GM18505 (cell line): ENCODE results near the gene SPIRE1.

Experiments
- ATAC-seq: cut with Tn5 transposase; IDR thresholded peaks from one replicate; pipeline ENCODE4 v1.9.1; 2021; ENCODE audit not compliant: unreplicated experiment
- POLR2A ChIP-seq: IDR thresholded peaks from 4 replicates; pipeline ENCODE4 v1.6.1; 2011; ENCODE audit warnings: borderline replicate concordance; ENCODE audit not compliant: insufficient read depth, insufficient read length; ENCODE audit errors: extremely low read depth

SPIRE1 gene

DNA sequence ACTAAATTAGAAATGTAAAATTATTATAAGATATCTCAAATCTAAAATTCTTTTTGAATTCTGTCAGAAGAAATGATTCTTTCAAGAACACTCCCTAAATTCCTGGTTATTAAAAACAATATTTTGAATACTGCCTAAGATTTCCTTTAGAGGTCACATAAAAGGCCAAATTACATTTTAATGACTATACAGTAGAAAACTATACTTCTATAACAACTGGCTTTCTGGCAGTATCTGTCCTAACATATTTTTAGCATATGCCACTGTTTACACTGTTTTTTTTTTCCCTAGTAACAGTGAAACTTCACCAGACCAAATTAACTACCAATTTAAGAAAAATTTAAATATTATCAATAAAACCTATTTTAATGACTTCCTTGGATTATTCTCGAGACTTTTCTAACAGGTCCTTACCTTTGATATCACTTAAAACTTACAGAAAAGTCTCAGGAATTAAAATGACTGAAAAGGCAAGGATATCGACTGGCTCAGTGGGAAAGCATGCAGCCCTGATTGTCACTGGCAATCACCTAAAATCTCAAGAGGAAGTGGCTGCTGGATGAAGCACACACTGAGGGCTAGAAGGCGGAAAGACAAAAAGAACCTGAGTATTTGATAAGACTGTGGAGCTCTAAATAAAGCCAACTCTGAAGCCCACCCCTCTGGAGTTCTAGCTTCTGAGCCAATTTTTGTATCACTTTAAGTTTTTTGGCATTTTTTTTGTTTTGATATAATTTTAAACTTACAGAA is 59.6 kb downstream of the SPIRE1 start:
- ATAC-seq, result no peak
- no peak for TF ChIP-seq POLR2A

DNA sequence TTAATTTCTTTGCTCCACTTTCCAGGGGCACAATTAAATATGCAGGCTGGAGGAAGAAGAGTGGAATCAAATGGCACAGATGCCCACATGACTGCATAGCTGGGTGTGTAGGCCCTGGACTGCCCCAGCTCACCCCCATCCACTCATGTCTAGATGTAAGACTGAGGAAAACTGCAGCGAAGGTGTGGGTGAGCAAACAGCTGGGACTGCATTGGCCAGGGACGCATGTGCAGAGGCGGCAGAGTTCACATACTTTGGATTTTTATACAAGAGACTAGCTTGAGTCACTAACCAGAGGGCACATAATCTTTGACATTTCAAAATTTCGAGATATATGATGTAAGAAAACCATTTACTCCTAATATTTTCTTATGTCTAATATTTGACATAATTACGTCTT is 60.1 kb downstream of the SPIRE1 start:
- no peak for ATAC-seq
- no peak for TF ChIP-seq POLR2A

DNA sequence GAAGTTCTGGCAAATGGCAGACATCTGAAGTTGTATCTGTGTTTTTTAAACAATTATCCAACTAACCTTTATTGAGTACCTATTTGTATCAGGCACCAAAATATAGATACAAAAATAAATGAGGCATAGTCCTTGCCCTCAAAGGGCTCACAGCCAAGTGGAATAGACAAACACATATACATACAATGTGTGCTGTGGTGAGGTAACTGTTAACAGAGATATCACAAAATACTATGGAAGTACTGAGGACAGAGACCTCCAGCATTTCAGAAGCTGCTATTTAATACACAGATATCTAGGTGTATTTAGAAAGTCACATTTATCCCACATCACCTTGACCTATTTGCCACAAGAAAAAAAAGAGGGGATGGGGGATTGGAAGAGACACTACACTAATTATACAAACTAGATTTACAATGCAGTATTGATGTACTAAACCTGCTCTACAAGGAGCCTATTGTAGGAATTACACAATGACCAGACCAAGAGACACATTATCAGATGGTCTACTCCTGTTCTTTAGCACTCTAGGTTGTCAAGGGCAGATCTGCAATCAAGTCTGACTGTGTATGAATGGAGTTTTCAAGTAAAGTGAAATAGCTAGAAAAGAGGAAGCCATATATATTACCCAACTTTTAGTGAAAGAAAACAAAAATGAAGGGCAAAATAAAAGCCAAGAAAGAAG is 62.2 kb downstream of the SPIRE1 start:
- ATAC-seq, result no peak
- no peak for TF ChIP-seq POLR2A

DNA sequence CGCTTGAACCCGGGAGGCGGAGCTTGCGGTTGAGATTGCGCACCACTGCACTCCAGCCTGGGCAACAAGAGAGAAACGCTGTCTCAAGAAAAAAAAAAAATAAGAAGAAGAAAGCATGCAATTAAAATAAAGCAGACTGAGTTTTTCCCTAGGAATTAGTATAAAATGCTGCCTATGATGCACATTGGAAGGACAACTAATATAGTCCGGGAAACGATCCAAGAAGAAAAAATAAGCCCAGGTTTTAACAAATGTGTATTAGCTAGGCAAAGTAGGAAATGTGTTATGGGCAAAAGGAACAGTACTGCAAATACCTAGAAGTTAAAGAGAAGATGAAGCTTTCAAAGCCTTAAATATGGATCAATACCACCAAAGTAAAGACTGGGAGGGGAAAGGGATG is 64.0 kb downstream of the SPIRE1 start:
- ATAC-seq, result no peak
- no peak for TF ChIP-seq POLR2A

DNA sequence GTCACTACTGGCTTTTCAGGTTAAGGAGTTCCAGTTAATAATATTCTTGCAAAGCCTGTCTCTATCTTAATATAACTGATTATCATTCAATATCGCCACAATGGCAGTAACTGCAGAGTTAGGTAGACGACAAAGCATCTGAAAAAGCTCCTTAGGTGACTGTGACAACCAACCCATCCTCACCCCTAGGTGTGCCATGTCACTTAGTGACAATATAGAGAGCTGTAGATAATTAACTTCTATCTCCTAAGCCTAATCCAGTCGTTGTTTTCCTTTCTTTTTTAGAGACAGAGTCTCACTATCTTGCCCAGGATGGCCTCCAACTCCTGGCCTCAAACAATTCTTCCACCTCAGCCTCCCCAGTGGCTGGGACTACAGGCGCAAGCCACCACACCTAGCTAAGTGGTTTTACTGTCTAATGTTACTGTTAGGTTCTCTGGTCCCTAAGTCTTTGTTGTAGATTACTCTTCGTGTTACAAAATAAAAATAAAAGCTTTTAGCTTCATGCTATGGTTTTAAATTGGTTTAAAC is 65.2 kb downstream of the SPIRE1 start:
- no peak for ATAC-seq
- TF ChIP-seq POLR2A, result no peak

DNA sequence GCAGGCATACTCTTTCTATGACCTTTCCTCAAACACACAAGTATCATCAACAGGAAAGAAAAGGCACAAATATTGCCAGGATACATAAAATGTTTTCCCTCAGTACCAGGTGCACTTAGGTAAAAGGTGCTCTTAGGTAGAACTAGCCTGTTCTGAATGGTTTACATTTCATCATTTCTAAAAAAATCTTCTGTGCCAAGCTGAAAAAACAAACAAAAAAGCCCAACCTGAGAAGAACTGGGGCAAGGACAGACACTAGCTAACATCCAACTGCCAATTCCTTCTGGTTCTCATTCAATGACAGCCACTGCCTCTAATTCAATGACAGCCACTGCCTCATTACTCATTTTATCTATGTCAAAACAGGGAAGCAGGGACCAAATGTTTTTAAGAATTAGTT is 68.5 kb downstream of the SPIRE1 start:
- no peak for TF ChIP-seq POLR2A
- ATAC-seq, result no peak

DNA sequence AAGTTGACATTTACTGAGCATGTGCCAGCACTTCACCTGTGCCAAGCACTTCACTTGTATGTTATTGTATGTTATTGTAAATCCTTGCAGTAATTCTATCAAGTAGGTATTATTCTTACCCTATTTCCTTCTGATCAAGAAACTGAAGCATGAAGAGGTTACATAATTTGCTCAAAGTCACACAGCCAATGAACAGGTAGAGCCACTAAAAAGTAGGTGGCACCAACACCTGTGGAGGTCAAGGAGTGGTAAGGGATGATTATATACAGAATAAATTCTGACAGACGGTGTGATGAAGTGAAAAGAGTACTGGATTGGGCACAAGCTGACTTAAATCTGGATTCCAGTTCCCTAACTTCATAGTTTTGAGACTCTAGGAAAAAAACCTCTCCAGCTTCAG is 71.0 kb downstream of the SPIRE1 start:
- TF ChIP-seq POLR2A, result no peak

DNA sequence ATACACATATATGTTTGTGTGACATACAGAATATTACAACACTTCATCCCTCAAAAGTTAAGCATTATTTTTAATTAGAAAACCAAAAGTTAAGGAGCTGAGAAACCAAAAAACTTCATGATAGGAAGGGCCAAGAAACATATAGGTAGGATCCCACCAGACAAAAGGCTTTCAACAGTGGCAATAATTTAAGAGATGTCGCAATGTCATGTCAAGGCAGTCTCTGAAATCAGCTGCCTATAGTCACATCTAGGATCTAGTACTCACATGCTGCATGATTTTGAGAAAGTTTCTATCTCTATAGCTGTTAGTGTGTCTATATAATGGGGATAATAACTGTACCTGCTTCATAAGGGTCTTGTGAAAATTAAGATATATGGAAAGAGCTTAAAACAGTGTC is 72.7 kb downstream of the SPIRE1 start:
- no peak for TF ChIP-seq POLR2A
- ATAC-seq, result no peak

More for the DNA sequence above, 71.0 kb downstream of the SPIRE1 start:
- ATAC-seq, result no peak

DNA sequence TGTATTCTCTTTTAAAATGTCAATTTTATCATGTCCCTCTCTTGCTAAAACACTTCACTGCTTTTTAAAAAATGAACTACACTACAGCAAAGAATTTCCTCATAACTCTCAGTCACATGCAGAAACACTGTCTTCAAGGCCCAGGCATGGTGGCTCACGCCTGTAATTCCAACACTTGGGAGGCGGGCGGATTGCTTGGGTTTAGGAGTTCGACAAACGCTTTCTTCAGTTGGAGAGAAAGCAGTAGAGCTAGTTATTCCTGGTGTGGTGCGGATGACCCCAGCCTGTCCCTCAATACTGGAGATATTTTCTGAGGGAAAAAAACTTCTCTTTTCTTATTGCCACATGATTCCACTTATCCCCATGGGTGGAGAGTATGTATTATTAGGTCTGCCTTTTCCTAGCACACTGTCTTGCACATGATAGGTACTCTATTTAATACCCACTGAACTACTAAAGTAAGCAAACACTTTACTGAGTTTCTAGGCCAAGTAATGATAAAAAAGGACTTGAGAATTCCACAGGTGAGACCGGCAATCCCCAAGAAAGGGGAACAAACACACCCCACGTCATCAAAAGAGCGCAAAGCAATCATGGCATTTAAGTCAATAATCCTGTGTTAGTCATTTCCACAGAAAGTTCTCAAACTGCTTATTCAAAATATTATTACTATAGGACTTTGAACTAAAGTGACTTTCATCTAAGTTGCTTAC is 77.1 kb downstream of the SPIRE1 start:
- ATAC-seq, result no peak
- no peak for TF ChIP-seq POLR2A

DNA sequence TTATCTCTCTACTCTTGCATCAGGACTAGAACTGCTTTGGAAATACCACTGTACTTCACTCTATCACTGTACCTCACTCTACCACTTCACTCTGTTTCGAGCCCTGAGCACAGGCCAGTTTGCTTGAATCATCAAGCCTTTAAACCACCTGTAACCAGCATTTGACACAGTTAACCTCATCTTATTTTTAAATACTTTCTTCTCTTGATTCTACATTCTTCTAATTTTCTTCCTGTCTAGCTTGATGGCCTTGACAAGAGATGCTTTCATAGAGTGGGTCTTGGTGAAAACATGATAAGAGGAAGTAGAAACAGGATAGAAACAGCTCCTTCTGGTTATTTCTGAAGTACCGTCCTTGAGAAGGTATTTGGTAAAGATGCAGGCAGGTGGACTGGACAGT is 78.1 kb downstream of the SPIRE1 start:
- ATAC-seq, result no peak

DNA sequence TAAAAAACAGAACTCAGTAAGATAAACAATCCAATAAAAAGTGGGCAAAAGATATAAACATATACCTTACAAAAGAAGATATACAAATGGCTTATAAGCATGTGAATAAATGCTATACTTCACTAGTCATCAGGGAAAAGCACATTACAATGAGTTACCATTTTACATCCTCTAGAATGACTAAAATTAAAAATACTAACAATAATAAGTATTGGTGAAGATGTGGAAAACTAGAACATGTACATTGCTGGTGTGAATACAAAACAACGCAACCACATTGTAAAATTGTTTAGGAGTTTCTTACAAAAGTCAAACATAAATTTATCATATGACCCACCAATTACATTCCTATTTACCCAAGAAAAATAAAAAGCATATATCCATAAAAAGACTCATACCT is 80.1 kb downstream of the SPIRE1 start:
- no peak for ATAC-seq
- no peak for TF ChIP-seq POLR2A

More for the DNA sequence above, 78.1 kb downstream of the SPIRE1 start:
- TF ChIP-seq POLR2A, result no peak

DNA sequence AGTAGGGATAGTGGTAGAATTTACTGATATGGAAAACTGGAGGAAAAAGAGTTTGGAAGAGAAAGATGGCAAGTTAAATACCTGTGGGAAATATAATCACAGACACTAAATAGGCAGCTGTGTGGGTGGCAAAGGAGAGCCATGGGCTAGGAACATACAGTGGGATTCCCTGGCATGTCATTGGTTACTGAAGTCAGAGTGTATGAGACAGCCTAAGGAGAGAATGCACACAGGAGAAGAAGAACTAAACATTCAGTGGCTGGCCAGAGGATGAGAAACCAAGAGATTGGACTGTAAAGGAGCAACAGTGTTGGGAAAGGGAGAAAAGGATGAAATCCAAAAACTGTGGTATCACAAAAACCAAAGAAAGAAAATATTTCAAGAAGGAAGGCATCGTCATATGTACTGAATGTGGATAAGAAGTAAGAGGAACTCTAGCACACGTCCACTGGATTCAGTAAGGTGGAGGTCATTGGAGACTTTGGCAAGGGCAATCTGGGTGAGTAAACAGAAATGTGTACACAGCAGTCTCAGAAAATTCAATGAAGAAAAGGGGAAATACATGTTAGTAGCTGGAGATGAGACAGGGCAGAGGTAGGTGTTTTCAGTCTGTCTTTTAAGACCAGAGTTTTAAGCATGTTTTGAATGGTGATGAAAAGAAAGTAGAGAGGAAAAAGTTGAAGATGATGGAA is 83.3 kb downstream of the SPIRE1 start:
- TF ChIP-seq POLR2A, result no peak
- no peak for ATAC-seq

DNA sequence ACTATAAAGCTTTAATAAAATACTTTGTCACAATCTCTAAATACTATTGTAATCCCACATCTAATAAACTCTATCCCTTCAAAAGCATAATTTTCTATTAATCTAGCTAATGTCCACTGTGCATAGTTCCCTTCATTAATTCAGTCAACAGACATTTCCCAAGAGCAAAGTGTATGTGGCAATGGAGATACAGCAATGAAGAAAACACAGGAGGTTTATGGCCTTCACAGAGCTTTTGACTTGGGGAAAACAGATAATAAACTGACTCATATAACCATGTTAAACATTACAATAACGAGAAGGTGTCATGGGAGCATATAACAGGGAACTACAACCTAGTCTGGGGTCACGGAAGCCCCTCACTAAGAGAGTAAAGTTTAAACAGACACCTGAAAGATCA is 86.3 kb downstream of the SPIRE1 start:
- no peak for TF ChIP-seq POLR2A
- no peak for ATAC-seq
